OCI-LY3 (cell line): Measurements from ENCODE around the gene GIT1.

Experiments used
- EZH2phosphoT487 ChIP-seq: fragments of 200-600 bp; shearing (Covaris generic); IDR thresholded peaks from 2 replicates; pipeline ENCODE4 v1.6.1; 2018; ENCODE audit warnings: antibody characterized with exemption, mixed run types, low read depth
- TF ChIP-seq, protein P1 (sequence below): fragments of 200-600, 300-600 bp; sonication (generic); IDR thresholded peaks from 2 replicates; pipeline ENCODE4 v1.5.1; 2014; ENCODE audit warnings: antibody characterized with exemption, low read length, low read depth

GRCh38 chr17:29591146-29591736, 1.8 kb upstream of the GIT1 start:
- TF ChIP-seq, protein P1, sequence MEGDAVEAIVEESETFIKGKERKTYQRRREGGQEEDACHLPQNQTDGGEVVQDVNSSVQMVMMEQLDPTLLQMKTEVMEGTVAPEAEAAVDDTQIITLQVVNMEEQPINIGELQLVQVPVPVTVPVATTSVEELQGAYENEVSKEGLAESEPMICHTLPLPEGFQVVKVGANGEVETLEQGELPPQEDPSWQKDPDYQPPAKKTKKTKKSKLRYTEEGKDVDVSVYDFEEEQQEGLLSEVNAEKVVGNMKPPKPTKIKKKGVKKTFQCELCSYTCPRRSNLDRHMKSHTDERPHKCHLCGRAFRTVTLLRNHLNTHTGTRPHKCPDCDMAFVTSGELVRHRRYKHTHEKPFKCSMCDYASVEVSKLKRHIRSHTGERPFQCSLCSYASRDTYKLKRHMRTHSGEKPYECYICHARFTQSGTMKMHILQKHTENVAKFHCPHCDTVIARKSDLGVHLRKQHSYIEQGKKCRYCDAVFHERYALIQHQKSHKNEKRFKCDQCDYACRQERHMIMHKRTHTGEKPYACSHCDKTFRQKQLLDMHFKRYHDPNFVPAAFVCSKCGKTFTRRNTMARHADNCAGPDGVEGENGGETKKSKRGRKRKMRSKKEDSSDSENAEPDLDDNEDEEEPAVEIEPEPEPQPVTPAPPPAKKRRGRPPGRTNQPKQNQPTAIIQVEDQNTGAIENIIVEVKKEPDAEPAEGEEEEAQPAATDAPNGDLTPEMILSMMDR, result no peak
- TF ChIP-seq EZH2phosphoT487, result no peak
